Left ventricle myocardium superior (tissue), 1 donor: ENCODE measurements around the gene CSTB. TPM values are rescaled to one million over a fixed set of nuclear protein-coding genes. Genes with fewer than 3 reads are reported as not detected.

ENCODE experiments used
- ATAC-seq: fragments of 200-7000 bp; cut with Tn5 transposase; one replicate; pipeline ENCODE4 v1.9.1; 2020; ENCODE audit warnings: mild to moderate bottlenecking, moderate library complexity
- DNase-seq: peaks from one replicate; pipeline ENCODE4 v3.0.0-alpha.2; 2020
- intact Hi-C: fragments of 100-400 bp; cut with micrococcal nuclease; formaldehyde crosslinking; loops from one replicate; pipeline ENCODE4 v1.11.0; 2022
- total RNA-seq: library from RNA; stranded (reverse); fragmentation: NEBNext Ultra II Directional; extraction: Animal tissue kit (Norgen Biotek cat#: 25700); gene quantifications from one replicate; pipeline ENCODE4 v1.2.1, GENCODE V29; 2021
- donor health status: DM: no; HTN: yes; CAD: no; lungs with severe emphysema.

CSTB gene
- total RNA-seq, 1 donor from 2014 or later, result 37.6 TPM

DNA sequence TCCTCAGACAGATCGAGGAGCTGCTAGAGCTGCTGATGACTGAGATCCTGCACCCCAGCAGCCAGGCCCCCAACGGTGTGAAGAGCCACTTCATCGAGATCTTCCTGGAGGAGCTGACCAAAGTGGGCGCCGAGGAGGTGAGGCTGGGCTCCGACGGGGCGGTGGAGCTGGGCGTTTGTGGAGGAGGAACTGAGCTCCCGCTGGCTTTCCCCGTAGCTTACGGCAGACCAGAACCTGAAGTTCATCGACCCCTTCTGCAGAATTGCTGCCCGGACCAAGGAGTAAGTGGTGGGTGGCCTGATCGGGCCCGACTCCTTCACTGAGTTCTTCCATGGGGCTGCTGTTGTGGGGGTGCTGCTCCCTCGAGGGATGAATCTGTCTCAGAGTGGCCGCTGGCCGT is 21.3 kb upstream of the CSTB start:
- DNase-seq, result no peak
- intact Hi-C loops, result no loop called here
- ATAC-seq, result no peak

DNA sequence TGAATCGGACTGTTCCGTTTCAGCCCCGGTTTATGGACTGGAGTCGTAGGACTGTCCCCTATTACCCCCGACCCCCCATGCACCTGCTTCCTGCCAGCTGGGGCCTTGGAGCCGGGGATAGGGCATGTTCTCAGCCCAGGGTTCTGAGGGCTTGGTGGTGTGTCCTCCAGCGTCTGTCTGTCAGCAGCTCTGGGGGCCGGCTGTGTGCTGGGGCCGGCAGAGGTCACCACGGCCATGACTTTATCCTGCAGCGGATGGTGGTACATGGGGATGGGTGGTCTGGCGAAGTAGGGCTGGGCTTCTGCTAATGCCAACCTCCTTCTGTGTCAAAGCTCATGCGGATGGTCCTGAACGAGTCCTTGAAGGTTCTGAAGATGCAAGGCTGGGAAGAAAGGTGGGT is 18.7 kb upstream of the CSTB start:
- intact Hi-C loops, result no loop called here
- no peak for ATAC-seq
- no peak for DNase-seq

DNA sequence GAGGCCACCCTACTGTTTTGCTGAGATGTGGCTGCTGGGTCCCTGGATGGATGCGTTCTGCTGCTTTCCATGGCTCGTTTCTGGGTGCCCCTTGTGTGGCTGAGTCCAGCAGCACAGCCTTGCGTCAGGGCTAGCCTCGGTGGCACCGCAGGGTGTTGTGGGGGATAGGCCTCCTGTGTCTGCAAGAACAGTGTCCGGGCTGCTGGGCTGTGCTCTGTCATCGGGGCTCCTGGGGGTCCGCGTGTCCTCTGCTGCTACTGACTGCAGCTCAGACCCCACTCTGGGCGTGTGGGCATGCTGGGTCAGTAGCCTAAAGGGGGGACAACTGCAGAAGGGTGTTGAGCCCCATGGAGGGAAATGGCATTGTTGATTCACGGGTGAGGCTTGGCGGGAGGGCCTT is 18.2 kb upstream of the CSTB start:
- ATAC-seq (no peak), DNase-seq (no peak)
- intact Hi-C loops, result no loop called here

DNA sequence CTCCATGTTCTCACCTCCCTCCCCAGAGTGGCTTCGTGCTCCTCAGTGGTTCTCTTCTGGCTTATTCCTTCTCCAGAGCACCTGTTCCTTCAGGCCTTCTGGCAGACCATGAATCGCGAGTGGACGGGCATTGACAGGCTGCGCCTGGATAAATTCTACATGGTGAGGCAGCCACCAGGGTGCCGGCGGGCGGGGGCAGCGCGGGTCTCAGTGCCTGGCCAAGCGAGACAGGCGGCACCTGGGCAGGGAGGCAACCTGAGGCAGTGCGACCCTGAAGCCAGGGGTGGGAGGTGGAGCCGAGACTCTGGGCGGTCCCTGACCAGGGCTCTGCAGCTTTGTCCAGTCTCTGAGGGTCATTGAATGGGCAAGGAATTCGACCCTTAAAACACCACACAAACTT is 17.1 kb upstream of the CSTB start:
- intact Hi-C loops, result no loop called here
- ATAC-seq (no peak), DNase-seq (no peak)

DNA sequence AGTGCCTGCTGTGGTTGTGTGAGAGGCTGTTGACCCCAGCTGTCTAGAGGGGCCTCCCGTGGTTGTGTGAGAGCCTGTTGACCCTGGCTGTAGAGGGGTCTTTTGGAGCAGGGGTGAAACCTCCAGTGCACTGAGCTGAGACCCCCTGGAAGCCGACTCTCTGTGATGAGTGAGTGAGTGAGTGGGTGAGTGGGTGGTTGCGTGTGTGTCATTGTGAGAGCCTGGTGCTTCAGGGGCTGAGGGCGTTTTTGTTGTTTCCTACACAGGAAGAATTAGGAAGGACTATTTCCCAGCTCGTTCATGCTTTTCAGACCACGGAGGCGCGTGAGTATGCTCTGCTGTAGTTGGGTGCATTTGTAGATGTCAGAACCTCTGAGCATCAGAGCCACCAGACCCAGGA is 16.3 kb upstream of the CSTB start:
- intact Hi-C loops, result no loop called here
- DNase-seq, result no peak

DNA sequence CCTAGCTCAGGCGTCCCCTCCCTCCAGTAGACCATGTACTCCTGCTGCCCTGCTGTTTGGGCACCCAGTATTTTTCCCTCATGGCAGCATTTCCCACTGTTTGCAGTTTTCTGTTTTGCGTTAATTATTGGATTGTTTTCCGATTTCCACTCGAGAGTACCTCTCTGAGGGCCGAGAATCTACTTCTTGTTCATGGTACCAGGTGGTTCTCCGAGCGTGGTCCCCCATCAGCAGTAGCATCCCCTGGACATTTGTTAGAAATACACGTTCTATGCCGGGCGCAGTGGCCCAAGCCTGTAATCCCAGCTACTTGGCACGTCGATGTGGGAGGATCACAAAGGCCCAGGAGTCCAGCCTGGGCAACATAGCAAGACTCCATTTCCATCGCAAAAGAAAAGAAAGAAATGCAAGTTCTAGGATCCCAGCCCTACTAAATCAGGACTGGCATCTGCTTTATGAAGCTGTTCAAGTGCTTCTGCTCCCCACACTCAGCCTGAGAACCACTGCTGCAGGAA is 14.0 kb upstream of the CSTB start:
- no peak for ATAC-seq
- DNase-seq, result no peak
- intact Hi-C loops, result no loop called here

More for the DNA sequence above, 16.3 kb upstream of the CSTB start:
- no peak for ATAC-seq

DNA sequence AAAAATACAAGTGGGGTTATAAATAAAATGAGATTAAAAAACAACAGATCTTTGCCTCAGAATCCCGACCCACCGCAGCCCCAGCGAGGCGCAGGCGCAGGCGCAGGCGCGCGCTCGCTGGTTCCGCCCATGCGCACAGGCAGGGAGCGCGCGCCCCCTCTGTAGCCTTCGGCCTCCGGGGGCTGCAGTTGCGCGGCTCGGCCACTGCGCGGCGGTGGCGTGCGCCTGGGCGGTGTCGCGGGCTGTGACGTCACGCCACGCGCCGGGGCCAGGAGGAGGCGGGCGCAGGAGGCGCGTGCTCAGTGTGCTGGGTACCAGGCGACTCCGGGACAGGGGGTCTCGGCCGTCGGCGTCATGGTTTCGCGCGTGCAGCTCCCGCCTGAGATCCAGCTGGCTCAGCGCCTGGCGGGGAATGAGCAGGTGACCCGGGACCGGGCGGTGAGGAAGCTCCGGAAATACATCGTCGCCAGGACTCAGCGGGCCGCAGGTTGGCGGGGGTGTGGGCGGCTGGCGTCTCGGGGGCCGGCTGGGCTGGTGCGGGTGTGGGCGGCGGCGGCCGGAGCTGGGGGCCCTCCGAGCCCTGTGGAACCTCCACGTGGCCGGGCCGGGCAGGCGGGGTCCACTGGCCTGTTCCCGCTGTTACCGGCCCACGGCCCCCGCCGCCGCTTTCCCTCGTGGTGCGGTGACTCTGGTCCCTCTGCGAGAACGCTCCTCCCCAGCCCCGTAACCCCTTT is 13.3 kb upstream of the CSTB start, which contains the start of gene RRP1:
RRP1 (plus strand) TSS at position 302 of the 734 bp plus-strand sequence; CDS start at position 355, 53 bp downstream.
- DNase-seq, result peak; percentile 97
- peak; percentile 97 for ATAC-seq
- intact Hi-C loops, result no loop called here

DNA sequence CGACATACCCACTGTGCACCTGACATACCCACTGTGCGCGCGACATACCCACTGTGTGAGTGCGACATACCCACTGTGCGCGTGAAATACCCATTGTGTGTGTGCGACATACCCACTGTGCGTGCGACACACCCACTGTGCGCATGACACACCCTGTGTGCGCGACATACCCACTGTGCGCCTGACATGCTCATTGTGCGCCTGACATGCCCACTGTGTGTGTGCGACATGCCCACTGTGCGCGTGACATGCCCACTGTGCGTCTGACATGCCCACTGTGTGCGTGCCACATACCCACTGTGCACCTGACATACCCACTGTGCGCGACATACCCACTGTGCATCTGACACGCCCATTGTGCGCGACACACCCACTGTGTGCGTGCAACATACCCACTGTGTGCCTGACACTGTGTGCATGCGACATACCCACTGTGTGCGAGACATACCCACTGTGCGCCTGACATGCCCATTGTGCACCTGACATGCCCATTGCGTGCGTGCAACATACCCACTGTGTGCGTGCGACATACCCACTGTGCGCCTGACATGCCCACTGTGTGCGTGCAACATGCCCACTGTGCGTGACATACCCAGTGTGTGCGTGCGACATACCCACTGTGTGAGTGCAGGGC is 10.8 kb upstream of the CSTB start:
- intact Hi-C loops, result no loop called here
- DNase-seq (no peak), ATAC-seq (no peak)

DNA sequence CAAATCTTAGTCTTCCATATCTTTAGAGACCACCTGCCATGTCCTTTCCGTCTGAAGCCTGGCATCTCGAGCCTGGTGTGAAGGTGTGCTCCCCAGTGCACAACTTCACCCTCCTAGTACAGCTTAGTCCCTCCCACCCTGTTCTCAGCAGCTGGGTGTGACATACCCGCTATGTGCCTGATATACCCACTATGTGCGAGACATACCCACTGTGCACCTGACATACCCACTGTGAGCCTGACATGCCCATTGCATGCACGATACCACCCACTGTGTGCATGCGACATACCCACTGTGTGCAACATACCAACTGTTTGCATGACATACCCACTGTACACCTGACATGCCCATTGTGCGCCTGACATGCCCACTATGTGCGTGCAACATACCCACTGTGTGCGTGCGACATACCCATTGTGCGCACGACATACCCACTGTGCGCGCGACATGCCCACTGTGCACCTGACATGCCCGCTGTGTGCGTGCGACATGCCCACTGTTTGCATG is 10.2 kb upstream of the CSTB start:
- intact Hi-C loops, result no loop called here
- ATAC-seq (no peak), DNase-seq (no peak)

DNA sequence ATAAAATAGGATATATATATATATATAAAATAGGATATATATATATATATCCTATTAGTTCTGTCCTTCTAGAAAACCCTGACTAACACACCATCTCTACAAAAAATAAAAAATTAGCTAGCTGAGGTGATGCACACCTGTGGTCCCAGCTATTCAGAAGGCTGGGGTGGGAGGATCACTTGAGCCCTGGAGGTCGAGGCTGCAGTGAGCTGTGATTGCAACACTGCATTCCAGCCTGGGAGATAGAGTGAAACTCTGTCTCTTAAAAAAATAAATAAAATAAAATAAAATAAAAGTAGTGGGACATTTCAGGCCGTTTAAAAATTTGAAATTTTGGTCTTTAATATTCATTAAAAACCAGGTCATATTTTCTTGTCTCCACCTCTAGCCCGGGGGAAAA is 9.0 kb upstream of the CSTB start:
- ATAC-seq (no peak), DNase-seq (no peak)
- intact Hi-C loops, result no loop called here

DNA sequence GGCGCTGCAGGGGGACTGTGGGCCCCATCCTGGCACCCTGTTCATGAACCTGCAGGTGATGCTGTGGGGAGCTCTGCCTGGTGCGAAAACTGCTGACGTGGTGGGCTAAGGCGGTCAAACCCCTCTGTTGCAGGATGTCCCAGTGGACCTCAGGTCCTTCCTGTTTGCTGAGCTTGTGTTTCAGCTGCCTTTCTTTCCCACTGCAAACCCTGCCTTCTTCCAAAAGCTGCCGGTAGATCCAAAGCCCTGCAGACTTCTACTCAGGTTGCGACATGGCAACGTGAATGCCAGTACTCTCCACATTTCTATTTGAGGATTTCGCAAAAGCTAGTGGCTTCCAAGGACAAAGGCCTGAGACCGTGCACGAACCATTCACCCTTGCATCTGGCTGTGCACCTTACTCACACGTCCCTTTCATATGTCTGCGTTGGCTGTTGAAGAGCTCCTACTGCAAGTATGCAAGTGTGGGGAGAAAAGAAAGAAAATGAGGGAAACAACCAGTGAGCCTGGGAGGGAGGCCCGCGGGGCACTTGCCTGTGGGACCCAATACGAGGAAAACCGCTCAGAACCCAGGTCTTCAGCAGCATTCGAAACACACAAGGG is 7.1 kb upstream of the CSTB start:
- ATAC-seq, result no peak
- intact Hi-C loops, result no loop called here
- no peak for DNase-seq

DNA sequence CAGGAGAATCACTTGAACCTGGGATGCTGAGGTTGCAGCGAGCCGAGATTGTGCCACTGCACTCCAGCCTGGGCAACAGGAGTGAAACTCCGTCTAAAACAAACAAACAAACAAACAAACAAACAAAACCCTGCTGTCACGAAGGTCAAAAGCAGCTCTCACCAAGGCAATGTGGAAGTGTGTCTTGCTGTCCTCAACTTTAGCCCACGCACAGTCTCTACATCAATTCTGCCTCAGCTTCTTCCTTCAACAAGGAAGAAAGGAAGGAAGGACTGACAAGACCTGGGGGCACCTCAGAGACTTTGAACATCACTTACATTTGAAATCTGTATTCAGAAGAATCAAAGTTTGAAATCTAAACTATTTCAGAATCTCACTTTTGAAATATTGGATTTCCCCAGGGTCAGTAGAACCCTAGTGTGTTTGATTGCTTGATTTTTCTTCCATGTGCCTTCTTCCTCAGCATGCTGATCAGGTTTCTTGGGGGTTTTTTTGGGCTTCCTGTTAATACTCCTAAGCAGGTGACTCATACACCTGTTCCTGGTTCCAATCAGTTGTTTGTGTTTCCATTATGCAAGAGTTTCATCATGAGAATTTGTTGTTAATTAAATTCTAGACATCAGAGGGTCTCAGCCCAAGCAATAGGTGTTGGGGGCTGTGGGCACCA is 6.5 kb upstream of the CSTB start:
- intact Hi-C loops, result no loop called here
- ATAC-seq, result no peak

DNA sequence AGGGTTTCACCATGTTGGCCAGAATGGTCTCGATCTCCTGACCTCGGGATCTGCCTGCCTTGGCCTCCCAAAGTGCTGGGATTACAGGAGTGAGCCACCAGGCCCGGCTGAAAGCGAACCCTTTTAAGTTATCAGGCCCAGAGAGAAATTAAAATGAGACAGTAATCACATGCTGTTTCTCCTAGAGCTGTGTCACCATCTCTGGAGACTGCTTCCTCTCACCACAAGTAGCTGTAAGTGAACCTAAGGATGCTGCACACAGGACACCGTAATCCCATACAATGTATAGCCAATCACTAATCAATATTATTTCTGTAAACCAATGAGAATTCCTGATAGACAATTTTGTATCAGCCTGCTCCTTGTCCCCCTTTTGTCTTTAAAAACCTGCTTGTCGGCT is 5.7 kb upstream of the CSTB start:
- DNase-seq (no peak), ATAC-seq (no peak)
- intact Hi-C loops, result no loop called here

More for the DNA sequence above, 6.5 kb upstream of the CSTB start:
- DNase-seq, result no peak

DNA sequence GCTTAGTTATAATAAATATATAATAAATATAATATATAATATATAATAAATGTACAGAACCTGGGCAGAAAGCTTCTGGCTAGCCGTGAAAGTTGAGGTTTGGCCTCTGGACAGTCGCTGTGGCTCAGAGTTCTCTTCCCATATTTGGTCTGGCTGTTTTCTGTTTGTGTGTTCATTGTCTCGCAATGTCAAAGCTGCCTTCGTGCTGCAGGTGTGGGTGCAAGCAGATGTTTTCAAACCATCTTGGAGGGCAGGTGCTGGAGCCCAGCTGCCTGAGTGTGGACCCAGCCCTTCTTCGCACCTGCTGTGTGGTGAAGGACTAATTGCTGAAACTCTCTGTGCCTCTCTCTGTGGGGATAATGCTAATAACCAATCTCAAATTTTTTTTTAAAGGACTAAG is 3.6 kb upstream of the CSTB start:
- ATAC-seq, result no peak
- intact Hi-C loops, result no loop called here
- DNase-seq, result no peak

DNA sequence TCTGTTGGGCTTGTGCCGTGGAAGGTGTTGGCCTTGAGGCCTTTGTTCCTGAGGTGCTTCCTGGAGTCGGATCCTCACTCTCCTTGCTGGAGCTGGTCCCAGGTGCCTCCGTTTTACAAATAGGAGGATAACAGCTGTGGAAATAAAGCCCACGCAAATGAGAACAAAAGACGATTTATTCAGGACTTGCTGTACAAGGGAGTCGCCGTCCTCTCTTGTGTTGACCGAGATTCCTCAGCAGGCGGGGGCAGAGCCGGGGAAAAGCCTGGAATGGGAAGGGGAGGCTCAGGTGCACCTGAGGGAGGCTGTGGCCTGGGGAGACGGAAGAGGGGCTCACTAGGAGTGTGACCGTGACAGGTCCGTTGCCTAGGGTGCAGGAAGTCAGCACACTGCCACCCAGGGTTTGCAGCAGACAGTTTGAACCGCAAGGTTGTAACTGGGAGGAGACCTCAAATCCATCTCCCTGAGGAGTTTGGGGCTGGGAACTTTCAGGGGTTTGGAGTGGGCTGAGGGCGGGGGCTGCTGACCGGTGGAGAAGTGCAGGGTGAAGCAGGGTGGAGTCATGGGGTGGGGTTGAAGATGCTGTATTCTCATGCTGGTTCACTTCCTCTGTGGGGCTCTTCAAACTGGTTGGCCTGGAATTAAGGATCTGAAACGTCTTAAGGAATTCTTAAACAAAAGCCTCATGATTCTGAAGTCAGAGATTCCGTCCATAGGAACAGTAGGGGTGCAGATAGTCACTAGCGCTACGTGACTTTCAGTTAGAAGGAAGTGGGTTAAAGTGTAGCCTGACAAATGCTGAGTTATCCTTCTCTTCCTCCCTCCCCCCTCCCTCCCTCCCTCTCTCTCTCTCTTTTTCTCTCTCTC is 2.6 kb upstream of the CSTB start:
- intact Hi-C loops, result no loop called here
- ATAC-seq, result no peak
- no peak for DNase-seq

DNA sequence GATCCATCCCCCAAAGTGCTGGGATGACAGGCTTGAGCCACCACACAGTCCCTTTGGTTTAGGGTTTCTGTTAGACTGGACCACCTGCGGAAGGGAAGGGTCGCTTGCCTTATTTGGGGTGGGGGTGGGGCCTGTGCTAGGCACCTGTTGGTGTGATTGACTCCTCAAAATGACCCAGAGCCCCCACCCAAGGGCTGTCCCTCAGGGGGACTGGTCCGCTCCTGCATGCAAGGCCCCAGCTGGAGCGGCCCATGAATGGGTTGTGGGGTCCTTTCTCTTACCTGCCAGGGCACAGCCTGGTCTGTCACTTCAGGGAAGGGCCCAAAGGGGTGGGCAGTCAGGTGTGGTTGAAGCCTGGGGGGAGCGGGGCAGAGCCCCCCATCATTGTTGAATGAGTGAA is 1.8 kb upstream of the CSTB start:
- DNase-seq, result no peak
- no peak for ATAC-seq
- intact Hi-C loops, result no loop called here

DNA sequence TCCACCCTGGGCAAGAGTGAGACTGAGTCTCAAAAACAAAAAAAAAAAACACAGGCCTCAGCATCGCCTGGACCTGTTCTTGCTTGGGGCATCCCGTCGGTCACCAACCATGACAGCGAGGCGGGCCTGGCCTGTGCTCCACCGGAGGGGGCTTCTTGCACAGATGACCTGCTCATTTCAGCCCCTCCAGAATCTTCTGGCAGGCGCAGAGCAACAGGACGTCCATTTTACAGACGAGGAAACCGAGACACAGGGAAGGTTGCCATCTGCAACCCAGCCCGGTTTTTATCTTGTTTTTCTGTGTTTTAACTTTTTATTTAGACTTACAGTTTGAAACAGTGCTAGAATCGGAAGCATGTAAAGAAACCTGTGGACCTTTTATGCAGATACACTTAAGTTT is 918 bp downstream of the CSTB start:
- DNase-seq, result no peak
- intact Hi-C loops, result no loop called here

DNA sequence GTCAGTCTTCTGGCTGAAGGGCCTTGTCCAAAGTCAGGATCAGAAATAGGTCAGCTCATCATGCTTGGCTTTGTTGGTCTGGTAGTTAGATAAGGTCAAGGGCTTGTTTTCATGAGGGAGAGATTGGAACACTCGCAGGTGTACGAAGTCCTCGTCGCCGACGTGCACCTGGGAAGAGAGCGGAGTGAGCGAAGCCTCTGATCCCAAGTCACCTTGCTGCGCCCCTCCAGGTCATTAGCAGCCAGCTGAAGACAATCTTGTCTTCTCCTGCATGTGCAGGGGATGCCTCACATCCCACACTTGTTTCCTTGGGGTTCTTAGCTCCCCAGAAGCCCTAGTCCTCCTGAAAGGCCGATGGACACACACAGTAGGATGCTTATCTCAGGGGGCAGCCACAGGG is 1.9 kb downstream of the CSTB start:
- ATAC-seq (no peak), DNase-seq (no peak)
- intact Hi-C loops, result no loop called here

More for the DNA sequence above, 918 bp downstream of the CSTB start:
- ATAC-seq, result no peak

DNA sequence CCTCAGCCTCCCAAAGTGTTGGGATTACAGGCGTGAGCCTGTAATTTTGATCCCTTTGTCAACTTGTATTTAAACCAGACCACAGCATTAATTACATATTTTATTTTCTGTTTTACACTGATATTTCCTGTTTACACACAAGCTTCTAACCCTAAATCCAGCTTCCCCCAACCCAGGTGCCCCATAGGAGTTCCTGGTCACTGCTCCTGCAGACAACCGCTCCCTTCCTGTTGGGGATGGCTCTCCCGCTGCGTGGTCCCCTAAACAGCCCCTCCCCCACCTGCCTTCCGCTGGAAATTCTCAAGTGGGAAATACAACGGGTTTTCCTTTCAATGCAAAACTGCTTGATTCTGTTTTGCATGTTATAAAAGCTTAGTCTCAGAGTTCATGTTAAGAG is 3.7 kb downstream of the CSTB start:
- intact Hi-C loops, result no loop called here
- no peak for DNase-seq
- ATAC-seq, result no peak
